GM18508 (cell line): Measurements from ENCODE around the gene PSMD13.
"Not testable (repeated sequence)": the region's sequence is repeated elsewhere in the genome, so short reads cannot be mapped to it uniquely, and the experiment has no call there.

ENCODE experiments used
- ATAC-seq: cut with Tn5 transposase; IDR thresholded peaks from one replicate; pipeline ENCODE4 v1.9.1; 2021; ENCODE audit warnings: moderate number of reproducible peaks; ENCODE audit not compliant: insufficient read depth, unreplicated experiment

The PSMD13 gene

DNA sequence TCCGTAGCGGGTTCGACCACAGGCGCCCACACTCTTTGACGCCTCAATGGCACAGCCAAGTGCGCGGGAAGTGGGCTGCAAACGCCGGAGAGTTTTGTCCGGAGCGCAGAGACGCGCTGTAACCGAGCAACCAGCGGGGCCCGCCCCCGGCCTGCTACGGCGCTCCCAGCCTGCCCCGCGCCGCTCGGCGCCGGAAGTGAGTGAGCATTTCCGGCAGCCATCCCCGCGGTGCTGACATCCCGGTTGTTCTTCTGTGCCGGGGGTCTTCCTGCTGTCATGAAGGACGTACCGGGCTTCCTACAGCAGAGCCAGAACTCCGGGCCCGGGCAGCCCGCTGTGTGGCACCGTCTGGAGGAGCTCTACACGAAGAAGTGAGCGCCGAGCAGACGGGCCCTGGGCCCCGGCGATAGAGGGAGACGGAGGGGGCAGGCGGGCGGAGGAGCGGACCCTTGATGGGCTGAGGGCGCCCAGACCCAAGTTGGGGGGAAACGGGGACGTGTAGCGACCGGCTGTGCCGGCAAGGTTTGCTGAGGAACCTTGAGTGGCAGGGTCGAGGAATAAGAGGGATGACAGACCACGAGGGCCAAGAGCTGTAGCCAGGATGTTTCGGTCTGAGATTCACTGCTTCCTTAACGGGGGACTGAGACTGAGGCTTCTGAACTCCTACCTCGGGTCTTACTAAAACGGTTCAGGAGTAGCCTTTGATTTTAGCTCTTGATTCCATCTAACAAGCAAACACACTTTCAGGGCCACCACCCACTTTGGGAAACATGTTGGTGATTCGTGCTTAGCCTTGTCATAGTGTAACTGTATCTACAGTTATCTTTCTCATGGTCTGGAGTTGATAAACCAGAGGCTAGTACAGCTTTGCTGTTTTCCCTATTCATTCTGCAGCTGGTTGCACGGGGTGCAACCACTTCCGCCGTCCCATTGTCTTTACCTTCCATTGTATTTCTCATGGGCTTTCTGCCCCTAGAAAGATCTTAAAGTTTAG lies at the start of gene PSMD13:
TSS of gene PSMD13 (plus strand) at position 203 of the 994 bp plus-strand sequence. CDS start at position 277, 74 bp downstream.
- ATAC-seq, result peak; percentile 49

DNA sequence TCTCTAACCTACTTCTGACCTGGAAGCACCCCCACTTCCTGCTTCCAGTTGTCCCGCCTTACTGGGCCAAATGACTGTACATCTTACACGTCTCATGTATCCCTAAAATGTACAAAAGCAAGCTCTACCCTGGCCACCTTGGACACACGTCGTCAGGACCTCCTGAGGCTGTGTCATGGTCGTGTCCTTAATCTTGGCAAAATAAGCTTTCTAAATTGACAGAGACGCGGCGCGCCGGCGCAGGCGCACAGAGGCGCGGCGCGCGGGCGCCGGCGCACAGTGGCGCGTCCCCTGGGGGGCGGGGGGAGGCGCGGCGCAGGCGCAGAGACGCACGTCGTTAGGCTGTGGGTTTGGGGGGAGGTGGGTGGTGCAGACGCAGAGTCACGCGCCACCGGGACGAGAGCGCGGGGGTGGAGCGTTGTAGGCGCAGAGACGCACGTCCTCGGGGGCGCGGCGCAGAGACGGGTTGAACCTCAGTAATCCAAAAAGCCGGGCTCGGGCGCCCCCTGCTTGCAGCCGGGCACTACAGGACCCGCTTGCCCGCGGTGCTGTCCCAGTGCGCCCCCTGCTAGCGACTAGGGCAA lies 47.5 kb upstream of the PSMD13 start:
- ATAC-seq, result not testable (repeated sequence)

DNA sequence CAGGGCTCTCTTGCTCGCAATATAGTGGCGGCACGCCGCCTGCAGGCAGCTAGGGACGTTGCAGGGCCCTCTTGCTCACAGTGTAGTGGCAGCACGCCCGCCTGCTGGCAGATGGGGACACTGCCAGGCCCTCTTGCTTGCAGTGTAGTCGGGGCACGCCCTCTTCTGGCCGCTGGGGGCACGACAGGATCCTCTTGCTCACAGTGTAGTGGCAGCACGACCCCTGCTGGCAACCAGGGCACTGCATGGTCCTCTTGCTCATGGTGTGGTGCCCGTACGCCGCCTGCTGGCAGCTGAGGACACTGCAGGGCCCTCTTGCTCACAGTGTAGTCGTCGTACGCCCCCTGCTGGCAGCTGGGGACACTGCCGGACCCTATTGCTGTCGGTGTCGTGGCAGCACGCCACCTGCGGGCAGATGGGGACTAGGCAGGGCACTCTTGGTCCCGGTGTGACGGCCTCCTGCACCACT lies 46.9 kb upstream of the PSMD13 start:
- not testable (repeated sequence) for ATAC-seq

GRCh38 chr11:190546-190945 lies 46.2 kb upstream of the PSMD13 start:
- not testable (repeated sequence) for ATAC-seq

GRCh38 chr11:191490-192478 lies 45.0 kb upstream of the PSMD13 start:
- ATAC-seq, result not testable (repeated sequence)

DNA sequence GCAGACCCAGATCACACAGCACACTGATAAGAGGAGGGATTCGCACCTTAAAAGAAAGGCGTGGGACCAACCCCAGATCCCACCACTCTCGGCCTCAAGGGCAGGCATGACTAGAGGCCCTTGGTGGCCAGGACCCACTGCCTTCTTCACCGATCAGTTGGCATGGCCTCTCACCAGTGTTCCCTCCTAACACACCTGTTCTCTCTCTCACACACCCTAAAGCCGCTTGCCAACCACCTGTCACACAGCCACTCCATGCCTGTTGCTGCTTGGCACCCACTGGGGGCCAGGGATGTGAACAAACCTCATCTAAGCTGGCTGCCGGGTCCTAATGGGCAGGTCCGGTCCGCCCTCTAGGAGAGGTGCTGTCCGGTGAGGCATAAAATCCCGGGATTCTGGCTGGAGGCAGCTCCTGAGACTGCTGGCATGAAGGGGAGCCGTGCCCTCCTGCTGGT lies 44.1 kb upstream of the PSMD13 start, which contains the start of gene SCGB1C1:
TSS of gene SCGB1C1 (plus strand) at position 405 of the 455 bp plus-strand sequence. CDS start at position 427, 22 bp downstream.
- not testable (repeated sequence) for ATAC-seq

- not testable (repeated sequence) for ATAC-seq
Measured at GRCh38 chr11:193481-193880, 43.3 kb upstream of the PSMD13 start.

DNA sequence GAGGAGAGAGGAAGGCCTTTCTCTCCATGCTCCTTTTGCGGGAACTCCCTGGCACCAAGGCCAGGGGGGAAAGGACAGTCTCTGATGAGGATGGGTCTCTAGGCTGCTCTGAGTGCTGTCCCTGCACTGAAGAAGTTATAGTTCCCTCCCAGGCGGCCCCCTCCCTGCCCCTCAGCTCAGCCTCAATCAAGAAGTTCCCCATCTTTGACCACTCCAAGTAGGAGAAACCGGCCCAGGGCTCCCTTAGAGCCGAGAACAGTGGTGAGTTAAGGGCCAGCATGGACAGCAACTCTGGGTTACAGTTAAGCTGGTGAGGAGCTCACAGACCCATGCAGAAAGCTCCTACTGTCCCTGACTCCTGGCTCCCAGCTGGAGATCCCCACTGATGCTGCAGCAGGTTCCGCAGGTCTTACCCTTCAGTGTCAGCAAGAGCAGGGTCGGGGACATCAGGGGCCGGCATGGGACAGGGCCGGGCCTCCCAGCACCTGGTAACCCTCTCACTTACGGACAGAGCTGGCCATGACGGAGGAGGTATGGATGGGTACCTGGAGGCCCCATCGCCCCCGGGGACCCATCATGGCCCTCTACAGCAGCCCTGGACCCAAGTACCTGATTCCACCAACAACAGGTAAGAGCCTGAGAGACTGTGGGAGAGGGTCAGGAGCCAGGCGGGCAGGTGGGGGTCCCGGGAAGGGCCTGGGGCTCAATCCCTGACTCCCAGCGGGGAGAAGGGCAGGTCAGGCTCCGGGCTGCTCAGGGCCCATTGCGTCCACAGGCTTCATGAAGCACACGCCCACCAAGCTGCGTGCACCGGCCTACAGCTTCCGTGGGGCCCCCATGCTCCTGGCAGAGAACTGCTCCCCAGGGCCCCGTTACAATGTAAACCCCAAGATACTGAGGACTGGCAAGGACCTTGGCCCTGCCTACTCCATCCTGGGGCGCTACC lies 39.7 kb upstream of the PSMD13 start:
- no peak for ATAC-seq

GRCh38 chr11:197741-198235 lies 39.0 kb upstream of the PSMD13 start:
- no peak for ATAC-seq

GRCh38 chr11:198236-198806 lies 38.5 kb upstream of the PSMD13 start:
- ATAC-seq, result no peak

DNA sequence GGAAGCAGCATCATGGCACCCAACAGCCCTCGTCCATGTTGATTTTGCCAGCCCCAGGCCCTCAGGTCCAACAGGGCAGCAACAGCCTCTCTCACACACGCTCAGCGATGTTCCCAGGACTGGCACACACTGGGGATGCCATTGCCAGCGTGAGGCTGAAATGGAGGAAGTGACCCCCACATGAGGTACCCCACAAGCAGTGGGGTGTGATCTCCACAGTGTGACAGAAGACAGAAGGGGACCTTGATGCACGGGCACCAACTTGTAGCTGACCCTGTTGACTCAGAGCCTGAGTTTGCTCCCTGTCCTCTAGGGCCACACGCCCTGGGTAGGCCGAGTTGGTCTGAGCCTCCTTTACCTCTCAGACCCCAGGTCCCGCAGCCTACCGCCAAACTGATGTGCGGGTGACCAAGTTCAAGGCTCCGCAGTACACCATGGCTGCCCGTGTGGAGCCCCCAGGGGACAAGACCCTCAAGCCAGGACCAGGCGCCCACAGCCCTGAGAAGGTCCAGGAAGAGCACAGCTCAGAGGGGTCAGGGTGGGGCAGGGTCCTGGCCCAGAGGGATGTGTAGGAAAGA lies 37.7 kb upstream of the PSMD13 start:
- no peak for ATAC-seq

DNA sequence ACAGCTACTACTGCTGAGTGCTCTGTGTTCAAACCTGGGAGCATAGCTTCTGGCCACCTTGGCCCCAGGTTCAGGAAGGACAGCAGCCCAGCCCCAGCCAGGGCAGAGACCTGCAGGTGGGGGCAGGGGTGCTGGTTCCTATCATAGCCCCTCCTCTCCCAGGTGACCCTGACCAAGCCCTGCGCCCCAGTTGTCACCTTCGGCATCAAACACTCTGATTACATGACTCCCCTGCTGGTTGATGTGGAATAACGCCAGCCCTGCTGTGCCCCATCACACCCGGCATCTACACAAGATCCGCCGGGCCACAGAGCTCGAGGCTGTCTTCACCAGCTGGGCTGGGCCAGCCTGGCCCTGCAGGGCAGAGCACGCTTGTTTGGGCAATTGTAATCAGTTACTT lies 37.0 kb upstream of the PSMD13 start:
- no peak for ATAC-seq

GRCh38 chr11:200224-201003 lies 36.4 kb upstream of the PSMD13 start:
- ATAC-seq, result no peak

GRCh38 chr11:201966-202365 lies 34.8 kb upstream of the PSMD13 start:
- ATAC-seq, result no peak

GRCh38 chr11:202490-202889 lies 34.3 kb upstream of the PSMD13 start:
- ATAC-seq, result no peak

- ATAC-seq, result no peak
Measured at GRCh38 chr11:203056-203944, 33.5 kb upstream of the PSMD13 start.
